Progenitor cell of endocrine pancreas (in vitro differentiated cells): ENCODE measurements around the gene MUC20. TPM values are rescaled to one million over a fixed set of nuclear protein-coding genes. Genes with fewer than 3 reads are reported as not detected.
"Not testable (repeated sequence)": the region's sequence is repeated elsewhere in the genome, so short reads cannot be mapped to it uniquely, and the experiment has no call there.

Source experiments
- DNase-seq: peaks from one replicate; pipeline ENCODE4 v3.0.0; 2021; ENCODE audit warnings: low spot score; ENCODE audit not compliant: unreplicated experiment
- H3K27ac Mint-ChIP-seq: 2 replicates; pipeline ENCODE4 v1.8.0; 2021; ENCODE audit warnings: mild to moderate bottlenecking, moderate library complexity, mixed read lengths
- H3K27me3 Mint-ChIP-seq: 2 replicates; pipeline ENCODE4 v1.8.0; 2021; ENCODE audit warnings: mixed read lengths
- H3K36me3 Mint-ChIP-seq: 2 replicates; pipeline ENCODE4 v1.8.0; 2022; ENCODE audit warnings: mixed read lengths; ENCODE audit not compliant: insufficient read depth
- H3K4me1 Mint-ChIP-seq: 2 replicates; pipeline ENCODE4 v1.8.0; 2021; ENCODE audit warnings: low read depth, mixed read lengths
- H3K4me3 Mint-ChIP-seq: 2 replicates; pipeline ENCODE4 v1.8.0; 2021; ENCODE audit warnings: low read depth, mild to moderate bottlenecking, moderate library complexity, mixed read lengths
- H3K9me3 Mint-ChIP-seq: 2 replicates; pipeline ENCODE4 v1.8.0; 2021; ENCODE audit warnings: low read depth, mixed read lengths
- CTCF ChIP-seq: fragments of 200-600 bp; sonication (generic); IDR thresholded peaks from one replicate; pipeline ENCODE4 v1.5.0; 2021; ENCODE audit warnings: antibody characterized with exemption, mild to moderate bottlenecking; ENCODE audit not compliant: unreplicated experiment
- total RNA-seq: library from RNA; stranded (reverse); gene quantifications from 2 replicates; pipeline ENCODE4 v1.2.1, GENCODE V29; 2021

MUC20 gene
- total RNA-seq, 1 donor from 2014 or later = 4.5 TPM

- Mint-ChIP-seq H3K27me3 (peaks cover 4% of the 10 kb centered on the region), H3K9me3 (no peaks in the 10 kb centered on the region), H3K4me3 (no peak overlapping the region), H3K4me1 (peaks cover 5% of the 10 kb centered on the region), H3K27ac (no peak overlapping the region), H3K36me3 (peaks cover 7% of the 10 kb centered on the region)
- no peak for DNase-seq
- TF ChIP-seq CTCF = no peak
Measured at GRCh38 chr3:195709676-195710085, 11.1 kb upstream of the MUC20 start.

- H3K4me1 Mint-ChIP-seq, H3K27me3 Mint-ChIP-seq, H3K9me3 Mint-ChIP-seq, H3K4me3 Mint-ChIP-seq, DNase-seq, H3K27ac Mint-ChIP-seq: not testable (repeated sequence)
- H3K36me3 Mint-ChIP-seq = peaks cover 13% of the 10 kb centered on the region
Measured at GRCh38 chr3:195710126-195710905, 10.5 kb upstream of the MUC20 start.

GRCh38 chr3:195711091-195711812, 9.5 kb upstream of the MUC20 start:
- not testable (repeated sequence) for H3K4me1 Mint-ChIP-seq, H3K9me3 Mint-ChIP-seq, H3K4me3 Mint-ChIP-seq, H3K27me3 Mint-ChIP-seq, DNase-seq, H3K27ac Mint-ChIP-seq
- H3K36me3 Mint-ChIP-seq = peaks cover 18% of the 10 kb centered on the region

GRCh38 chr3:195711813-195712534, 8.8 kb upstream of the MUC20 start:
- peaks cover 3% of the 10 kb centered on the region for H3K9me3 Mint-ChIP-seq
- no peak for DNase-seq
- no peak overlapping the region for H3K27ac Mint-ChIP-seq
- H3K4me3 Mint-ChIP-seq = no peak overlapping the region
- H3K36me3 Mint-ChIP-seq = peaks cover 18% of the 10 kb centered on the region
- H3K27me3 Mint-ChIP-seq = peaks cover 3% of the 10 kb centered on the region
- peaks cover 2% of the 10 kb centered on the region for H3K4me1 Mint-ChIP-seq
- TF ChIP-seq CTCF = no peak

- not testable (repeated sequence) for H3K27me3 Mint-ChIP-seq, H3K9me3 Mint-ChIP-seq, H3K4me3 Mint-ChIP-seq, H3K4me1 Mint-ChIP-seq, H3K27ac Mint-ChIP-seq, DNase-seq
- H3K36me3 Mint-ChIP-seq = peaks cover 18% of the 10 kb centered on the region
Measured at GRCh38 chr3:195712535-195712910, 8.3 kb upstream of the MUC20 start.

GRCh38 chr3:195713150-195713549, 7.6 kb upstream of the MUC20 start:
- not testable (repeated sequence) for H3K27ac Mint-ChIP-seq, H3K9me3 Mint-ChIP-seq, DNase-seq, H3K27me3 Mint-ChIP-seq, H3K4me3 Mint-ChIP-seq
- Mint-ChIP-seq H3K4me1 (peaks cover 13% of the 10 kb centered on the region), H3K36me3 (peaks cover 18% of the 10 kb centered on the region)

- Mint-ChIP-seq H3K27ac (no peak overlapping the region), H3K9me3 (peaks cover 3% of the 10 kb centered on the region), H3K36me3 (peaks cover 15% of the 10 kb centered on the region), H3K4me3 (no peak overlapping the region), H3K4me1 (peaks cover 19% of the 10 kb centered on the region), H3K27me3 (peaks cover 13% of the 10 kb centered on the region)
- no peak for DNase-seq
- TF ChIP-seq CTCF = no peak
Measured at GRCh38 chr3:195714380-195715011, 6.3 kb upstream of the MUC20 start.
